Measurements from ENCODE around the gene KCTD16.

The KCTD16 gene

DNA sequence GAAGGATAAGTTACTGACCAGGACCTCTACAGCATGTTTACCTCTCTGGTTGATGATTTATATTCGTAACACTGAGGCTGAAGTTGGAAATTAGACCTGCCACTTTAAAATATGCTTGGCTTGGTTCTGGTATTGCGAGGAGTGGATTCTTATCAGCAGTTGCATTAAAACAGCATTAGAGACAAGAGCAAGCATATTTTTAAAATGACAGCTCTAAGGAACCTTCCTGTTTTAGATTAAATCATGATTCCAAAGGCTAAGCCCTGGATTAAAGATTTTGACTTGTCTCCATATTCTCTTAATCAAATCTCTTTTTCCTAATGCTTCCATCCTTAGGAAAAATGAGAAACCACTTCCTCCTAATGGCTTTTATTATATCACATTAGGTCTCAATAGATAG is 277.8 kb downstream of the KCTD16 start:
- no peaks in the 10 kb centered on the region for H3K4me1 Mint-ChIP-seq

DNA sequence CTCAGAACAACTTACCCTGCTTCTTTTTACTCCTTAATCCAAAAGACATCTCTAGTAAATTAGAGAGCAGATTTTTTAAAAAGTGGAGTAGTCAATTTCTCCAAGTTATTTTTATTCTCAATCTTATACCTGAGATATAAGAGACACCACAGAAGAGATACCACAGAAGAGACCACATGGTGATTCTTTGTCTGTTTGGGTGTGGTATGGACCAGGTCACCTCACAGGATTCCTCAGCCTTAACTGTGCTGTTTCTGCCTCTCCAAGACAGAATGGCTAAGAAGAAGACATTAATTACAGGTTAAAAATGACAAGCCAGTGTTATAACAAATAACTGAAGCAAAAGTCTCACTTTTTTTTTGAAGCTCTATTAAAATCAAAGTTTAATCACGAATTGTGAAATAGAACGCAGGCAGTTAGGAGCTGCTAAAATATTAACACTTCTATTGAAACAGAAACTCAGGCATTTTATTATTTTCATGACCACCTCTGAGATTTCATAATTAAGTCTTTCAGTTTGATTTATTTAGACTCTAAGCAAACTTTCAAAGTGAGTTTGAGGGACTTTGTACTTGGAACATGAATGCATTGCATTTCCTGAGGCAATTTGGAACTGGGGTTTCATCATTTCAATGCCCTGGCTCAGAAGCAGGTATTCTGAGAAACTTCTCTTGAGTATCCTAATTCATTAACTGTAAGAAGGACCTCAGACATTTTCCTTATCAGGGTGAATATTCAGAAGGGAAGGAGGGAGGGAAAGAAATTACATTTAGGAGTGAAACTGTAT is 280.7 kb downstream of the KCTD16 start:
- no peak for DNase-seq
- ATAC-seq: no peak
- H3K4me3 Mint-ChIP-seq: no peak overlapping the region

More for the DNA sequence above, 277.8 kb downstream of the KCTD16 start:
- no peaks in the 10 kb centered on the region for H3K27me3 Mint-ChIP-seq
- ATAC-seq (no peak), DNase-seq (no peak)
- peaks cover 9 to 15% of the 10 kb centered on the region in 2 donors for H3K9me3 Mint-ChIP-seq
- no peak overlapping the region for H3K4me3 Mint-ChIP-seq
- no peak overlapping the region for H3K27ac Mint-ChIP-seq

GRCh38 chr5:144453753-144454152 is 283.1 kb downstream of the KCTD16 start:
- Mint-ChIP-seq H3K4me3 (no peak overlapping the region), H3K9me3 (peaks cover 4 to 14% of the 10 kb centered on the region in 2 donors), H3K27ac (no peak overlapping the region), H3K4me1 (no peaks in the 10 kb centered on the region), H3K27me3 (no peaks in the 10 kb centered on the region)
- no peak for DNase-seq
- ATAC-seq: no peak

More for the DNA sequence above, 280.7 kb downstream of the KCTD16 start:
- no peaks in the 10 kb centered on the region for H3K27me3 Mint-ChIP-seq
- no peaks in the 10 kb centered on the region for H3K4me1 Mint-ChIP-seq
- no peak overlapping the region for H3K27ac Mint-ChIP-seq
- peaks cover 4 to 14% of the 10 kb centered on the region in 2 donors for H3K9me3 Mint-ChIP-seq

DNA sequence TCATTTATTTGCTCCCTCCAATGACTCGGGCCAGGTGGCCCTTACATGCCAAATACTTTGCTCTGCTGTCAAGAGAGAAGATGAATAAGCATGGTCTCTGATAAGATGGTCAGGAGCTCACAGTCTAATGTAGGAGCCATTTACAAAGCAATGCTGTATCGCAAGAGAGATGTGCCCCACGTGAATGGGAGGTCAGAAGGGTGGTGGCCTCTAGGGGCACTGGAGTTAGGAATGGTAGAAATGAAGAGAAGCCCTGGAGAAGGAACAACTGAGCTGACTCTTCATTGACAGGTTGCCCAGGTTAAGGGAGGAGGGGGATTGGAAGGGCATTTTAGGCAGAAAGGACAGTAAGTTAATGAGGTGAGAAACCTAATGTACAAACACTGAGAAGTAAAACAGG is 286.5 kb downstream of the KCTD16 start:
- ATAC-seq: no peak
- Mint-ChIP-seq H3K4me3 (no peak overlapping the region), H3K4me1 (no peaks in the 10 kb centered on the region), H3K27me3 (no peaks in the 10 kb centered on the region), H3K27ac (no peak overlapping the region), H3K9me3 (peaks cover 17 to 34% of the 10 kb centered on the region in 2 donors)
- DNase-seq: no peak

DNA sequence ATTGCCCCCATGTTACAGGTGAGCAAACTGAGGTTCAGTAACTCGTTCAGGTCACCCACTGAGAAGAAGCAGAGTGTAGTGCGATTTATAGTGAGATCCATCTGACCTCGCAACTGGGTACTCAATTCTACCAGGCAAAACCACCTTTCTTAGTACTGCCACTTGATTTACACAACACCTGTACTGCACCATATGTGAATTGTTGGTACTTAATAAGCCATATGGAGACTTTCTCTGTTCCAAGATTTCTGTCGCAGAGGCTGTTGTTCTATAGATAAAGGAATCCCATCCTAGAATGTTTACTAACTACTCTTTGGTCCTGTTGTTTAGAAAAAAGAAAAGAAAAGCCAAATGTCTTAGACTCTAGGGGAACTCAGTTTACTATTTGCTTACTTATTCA is 287.5 kb downstream of the KCTD16 start:
- H3K27me3 Mint-ChIP-seq: no peaks in the 10 kb centered on the region
- H3K27ac Mint-ChIP-seq: no peak overlapping the region
- DNase-seq: no peak

GRCh38 chr5:144460600-144460999 is 289.9 kb downstream of the KCTD16 start:
- H3K4me1 Mint-ChIP-seq: no peaks in the 10 kb centered on the region
- H3K4me3 Mint-ChIP-seq: no peak overlapping the region
- ATAC-seq (no peak), DNase-seq (no peak)
- no peak overlapping the region for H3K27ac Mint-ChIP-seq
- H3K9me3 Mint-ChIP-seq: peaks cover 14 to 28% of the 10 kb centered on the region in 2 donors
- no peaks in the 10 kb centered on the region for H3K27me3 Mint-ChIP-seq

More for the DNA sequence above, 287.5 kb downstream of the KCTD16 start:
- no peaks in the 10 kb centered on the region for H3K4me1 Mint-ChIP-seq
- no peak overlapping the region for H3K4me3 Mint-ChIP-seq
- peaks cover 18 to 31% of the 10 kb centered on the region in 2 donors for H3K9me3 Mint-ChIP-seq
- no peak for ATAC-seq

DNA sequence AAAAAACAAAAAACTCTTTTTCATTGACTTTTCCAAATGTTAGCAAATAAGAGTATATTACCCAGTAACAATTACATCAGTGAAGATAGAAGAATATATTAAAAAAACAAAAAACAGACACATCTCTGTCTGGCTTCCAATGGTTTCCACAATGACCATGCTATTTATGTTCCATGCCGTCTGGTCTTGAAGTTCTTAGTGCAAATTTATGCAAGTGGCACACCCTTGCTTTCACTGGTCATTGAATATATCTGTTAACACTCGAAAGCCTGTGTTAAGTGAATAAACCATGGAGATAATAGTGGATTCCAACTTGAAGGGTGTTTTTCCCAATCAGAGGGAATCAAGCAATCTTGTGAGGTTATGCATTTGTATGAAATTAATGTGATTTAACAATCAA is 291.9 kb downstream of the KCTD16 start:
- DNase-seq (no peak), ATAC-seq (no peak)
- H3K4me1 Mint-ChIP-seq: no peaks in the 10 kb centered on the region
- H3K4me3 Mint-ChIP-seq: no peak overlapping the region
- H3K27ac Mint-ChIP-seq: no peak overlapping the region
- no peaks in the 10 kb centered on the region for H3K27me3 Mint-ChIP-seq
- H3K9me3 Mint-ChIP-seq: peaks cover 14 to 27% of the 10 kb centered on the region in 2 donors

- Mint-ChIP-seq H3K4me3 (no peak overlapping the region), H3K27ac (no peak overlapping the region), H3K27me3 (no peaks in the 10 kb centered on the region), H3K9me3 (peaks cover 14 to 36% of the 10 kb centered on the region in 2 donors), H3K4me1 (no peaks in the 10 kb centered on the region)
- ATAC-seq (no peak), DNase-seq (no peak)
Observed at GRCh38 chr5:144463481-144464223, 293.0 kb downstream of the KCTD16 start.

GRCh38 chr5:144464306-144464705 is 293.6 kb downstream of the KCTD16 start:
- Mint-ChIP-seq H3K27ac (no peak overlapping the region), H3K4me1 (no peaks in the 10 kb centered on the region), H3K9me3 (peaks cover 14 to 36% of the 10 kb centered on the region in 2 donors), H3K27me3 (no peaks in the 10 kb centered on the region), H3K4me3 (no peak overlapping the region)
- no peak for ATAC-seq
- DNase-seq: no peak

GRCh38 chr5:144465441-144465840 is 294.8 kb downstream of the KCTD16 start:
- Mint-ChIP-seq H3K4me3 (no peak overlapping the region), H3K9me3 (peaks cover 9 to 28% of the 10 kb centered on the region in 2 donors), H3K4me1 (no peaks in the 10 kb centered on the region), H3K27ac (no peak overlapping the region), H3K27me3 (no peaks in the 10 kb centered on the region)
- no peak for DNase-seq
- ATAC-seq: no peak

DNA sequence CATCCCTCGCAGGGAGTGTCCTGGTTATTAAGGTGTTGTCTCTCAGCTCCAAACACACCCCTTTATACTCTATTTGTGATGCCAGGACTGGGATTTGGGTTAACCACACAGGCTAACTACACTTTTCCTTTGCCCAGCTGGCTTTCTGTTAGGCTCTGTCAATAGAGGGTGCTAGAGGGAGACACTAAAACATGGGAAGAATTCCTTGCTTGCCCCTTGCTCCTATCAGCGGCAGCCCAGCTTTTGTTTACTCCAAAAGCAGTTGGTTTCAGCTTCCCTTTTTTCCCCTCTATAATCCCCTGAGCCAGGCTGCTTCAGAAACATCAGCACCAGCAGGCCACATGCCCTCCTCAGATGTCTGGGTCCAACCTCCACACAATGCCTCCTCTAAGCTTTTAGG is 297.1 kb downstream of the KCTD16 start:
- Mint-ChIP-seq H3K9me3 (peaks cover 0 to 13% of the 10 kb centered on the region in 2 donors), H3K27ac (no peak overlapping the region), H3K4me3 (no peak overlapping the region), H3K27me3 (no peaks in the 10 kb centered on the region), H3K4me1 (no peaks in the 10 kb centered on the region)
- DNase-seq (no peak), ATAC-seq (no peak)

DNA sequence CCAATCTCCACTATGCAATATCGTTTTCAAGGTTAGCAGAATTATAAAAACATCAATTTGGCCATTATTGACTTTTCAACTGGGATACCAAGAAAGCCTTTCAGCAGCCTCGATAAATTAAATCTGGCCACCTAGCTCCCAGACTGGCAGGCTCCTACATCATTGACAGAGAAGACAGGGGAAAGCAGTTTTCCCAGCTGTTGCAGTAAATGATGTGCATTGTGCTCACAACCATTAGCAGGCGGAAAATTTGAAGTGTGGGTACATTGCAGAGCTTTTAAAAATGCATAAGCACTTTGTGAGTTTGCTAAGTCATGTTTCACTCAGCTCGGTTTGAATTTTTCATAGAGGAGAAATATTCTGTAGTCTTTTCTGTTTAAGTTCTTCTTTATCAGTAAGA is 297.9 kb downstream of the KCTD16 start:
- Mint-ChIP-seq H3K4me3 (no peak overlapping the region), H3K9me3 (peaks cover 0 to 13% of the 10 kb centered on the region in 2 donors), H3K4me1 (no peaks in the 10 kb centered on the region), H3K27ac (no peak overlapping the region), H3K27me3 (no peaks in the 10 kb centered on the region)
- ATAC-seq (no peak), DNase-seq (no peak)

DNA sequence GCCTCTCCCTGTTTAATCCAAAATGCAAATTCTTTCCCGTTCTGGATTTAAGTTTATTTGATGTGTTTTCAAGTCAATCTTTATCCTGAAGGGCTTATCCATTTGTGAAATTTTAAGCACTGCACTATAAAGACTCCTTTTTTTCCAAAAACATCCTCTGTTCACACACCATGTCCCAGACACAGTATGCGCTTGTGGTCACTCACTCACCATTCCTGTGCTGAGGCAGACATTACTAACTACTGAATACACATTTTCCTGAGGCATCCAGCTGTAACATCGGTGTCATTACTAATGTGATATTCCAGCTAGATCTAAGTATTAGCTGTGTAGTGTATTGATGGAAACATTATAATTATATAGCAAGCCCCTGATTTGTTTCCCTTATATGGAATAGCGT is 298.4 kb downstream of the KCTD16 start:
- Mint-ChIP-seq H3K9me3 (peaks cover 0 to 13% of the 10 kb centered on the region in 2 donors), H3K27ac (no peak overlapping the region), H3K4me3 (no peak overlapping the region), H3K4me1 (no peaks in the 10 kb centered on the region), H3K27me3 (no peaks in the 10 kb centered on the region)
- no peak for DNase-seq
- no peak for ATAC-seq

DNA sequence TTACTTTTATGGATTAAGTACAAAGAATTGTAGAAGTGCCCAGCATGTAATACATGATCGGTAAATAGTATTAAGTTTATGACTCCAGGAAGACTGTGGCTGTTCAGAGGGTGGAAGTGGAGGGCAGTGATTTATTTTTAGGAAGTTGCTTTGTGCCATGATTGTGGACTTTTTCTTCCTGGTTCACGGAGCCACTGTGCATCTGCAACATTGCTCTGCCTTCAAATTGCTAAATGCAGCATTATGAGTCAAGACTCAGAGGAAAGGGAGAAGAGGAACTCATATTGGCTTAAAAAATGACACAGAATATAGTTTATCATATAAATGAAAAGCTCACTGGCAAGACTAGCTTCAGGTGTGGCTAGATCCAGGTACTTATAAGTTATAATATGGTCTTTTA is 301.5 kb downstream of the KCTD16 start:
- no peak for DNase-seq
- Mint-ChIP-seq H3K27me3 (no peaks in the 10 kb centered on the region), H3K9me3 (peaks cover 0 to 9% of the 10 kb centered on the region in 2 donors), H3K4me1 (no peaks in the 10 kb centered on the region), H3K27ac (no peak overlapping the region), H3K4me3 (no peak overlapping the region)
- ATAC-seq: no peak

GRCh38 chr5:144473650-144474049 is 303.0 kb downstream of the KCTD16 start:
- Mint-ChIP-seq H3K27ac (no peak overlapping the region), H3K27me3 (no peaks in the 10 kb centered on the region), H3K4me1 (no peaks in the 10 kb centered on the region)

GRCh38 chr5:144478565-144478964 is 307.9 kb downstream of the KCTD16 start:
- Mint-ChIP-seq H3K4me1 (no peaks in the 10 kb centered on the region), H3K27ac (no peak overlapping the region), H3K27me3 (no peaks in the 10 kb centered on the region), H3K9me3 (no peaks in the 10 kb centered on the region), H3K4me3 (no peak overlapping the region)
- no peak for ATAC-seq
- DNase-seq: no peak

More at GRCh38 chr5:144473650-144474049, 303.0 kb downstream of the KCTD16 start:
- H3K9me3 Mint-ChIP-seq: no peaks in the 10 kb centered on the region
- no peak for DNase-seq
- no peak for ATAC-seq
- H3K4me3 Mint-ChIP-seq: no peak overlapping the region

All from stimulated activated naive CD8-positive, alpha-beta T cell treated with anti-CD3 and anti-CD28 coated beads, Interleukin-15, amount 100 ng/mL, for 72 hours (primary cell).